ENCODE data around the gene RAB33A. TPM values are rescaled to one million over a fixed set of nuclear protein-coding genes. Genes with fewer than 3 reads are reported as not detected.

The RAB33A gene
- 7.4 TPM for polyA plus RNA-seq (2013, experiment 1 of 2)
- 5.3 TPM for polyA plus RNA-seq (2013, experiment 2 of 2)

- Histone ChIP-seq H3K4me1 (ENCODE audit: control insufficient read depth, insufficient read depth, low read length, poor library complexity, severe bottlenecking) (peaks cover 7% of the 10 kb centered on the region), H3K9me3 (ENCODE audit: control insufficient read depth, low read length) (no peaks in the 10 kb centered on the region), H3K4me3 (ENCODE audit: extremely low read depth, insufficient read depth, low read length, poor library complexity, severe bottlenecking) (peak within 1 kb of the TSS; percentile 35), H3K27ac (ENCODE audit: low read depth, low read length, severe bottlenecking) (no peak within 1 kb of the TSS), H3K36me3 (ENCODE audit: control insufficient read depth, insufficient read depth, low read length) (no peaks in the 10 kb centered on the region)
- WGBS, 2 experiments (ENCODE audit: insufficient coverage in 2 of 2) = 0 to 18% methylated on average over 9 to 10 of the region's 61 CpGs
These were observed at the start of gene RAB33A for GRCh38 chrX:130171446-130172126. Gene RAB33A (plus strand): TSS chrX:130171962. CDS start chrX:130172063, 101 bp downstream.

- Histone ChIP-seq H3K36me3 (ENCODE audit: control insufficient read depth, insufficient read depth, low read length) (peaks cover 29% of the 10 kb centered on the region), H3K4me1 (ENCODE audit: control insufficient read depth, insufficient read depth, low read length, poor library complexity, severe bottlenecking) (no peaks in the 10 kb centered on the region), H3K27ac (ENCODE audit: low read depth, low read length, severe bottlenecking) (peak overlapping the region; percentile 71), H3K9me3 (ENCODE audit: control insufficient read depth, low read length) (no peaks in the 10 kb centered on the region), H3K4me3 (ENCODE audit: extremely low read depth, insufficient read depth, low read length, poor library complexity, severe bottlenecking) (no peak overlapping the region)
- WGBS, 2 experiments (ENCODE audit: insufficient coverage in 2 of 2) = 80 to 100% methylated on average over 1 to 2 of the region's 4 CpGs
These were observed 47.2 kb upstream of the RAB33A start for GRCh38 chrX:130124577-130124976.

GRCh38 chrX:130125091-130125874, 46.5 kb upstream of the RAB33A start:
- Histone ChIP-seq H3K36me3 (ENCODE audit: control insufficient read depth, insufficient read depth, low read length) (peaks cover 33% of the 10 kb centered on the region), H3K9me3 (ENCODE audit: control insufficient read depth, low read length) (no peaks in the 10 kb centered on the region), H3K4me1 (ENCODE audit: control insufficient read depth, insufficient read depth, low read length, poor library complexity, severe bottlenecking) (no peaks in the 10 kb centered on the region), H3K4me3 (ENCODE audit: extremely low read depth, insufficient read depth, low read length, poor library complexity, severe bottlenecking) (no peak overlapping the region), H3K27ac (ENCODE audit: low read depth, low read length, severe bottlenecking) (peak overlapping the region; percentile 71)
- WGBS, 2 experiments (ENCODE audit: insufficient coverage in 2 of 2) = 98 to 100% methylated on average over 4 to 5 of the region's 13 CpGs

- Histone ChIP-seq H3K4me3 (ENCODE audit: extremely low read depth, insufficient read depth, low read length, poor library complexity, severe bottlenecking) (no peak overlapping the region), H3K27ac (ENCODE audit: low read depth, low read length, severe bottlenecking) (no peak overlapping the region), H3K9me3 (ENCODE audit: control insufficient read depth, low read length) (no peaks in the 10 kb centered on the region), H3K4me1 (ENCODE audit: control insufficient read depth, insufficient read depth, low read length, poor library complexity, severe bottlenecking) (no peaks in the 10 kb centered on the region), H3K36me3 (ENCODE audit: control insufficient read depth, insufficient read depth, low read length) (peaks cover 58% of the 10 kb centered on the region)
- WGBS, 2 experiments (ENCODE audit: insufficient coverage in 2 of 2) = no CpG with 5 or more reads among the region's 5 CpGs
These were observed 40.8 kb upstream of the RAB33A start for GRCh38 chrX:130130990-130131389.

DNA sequence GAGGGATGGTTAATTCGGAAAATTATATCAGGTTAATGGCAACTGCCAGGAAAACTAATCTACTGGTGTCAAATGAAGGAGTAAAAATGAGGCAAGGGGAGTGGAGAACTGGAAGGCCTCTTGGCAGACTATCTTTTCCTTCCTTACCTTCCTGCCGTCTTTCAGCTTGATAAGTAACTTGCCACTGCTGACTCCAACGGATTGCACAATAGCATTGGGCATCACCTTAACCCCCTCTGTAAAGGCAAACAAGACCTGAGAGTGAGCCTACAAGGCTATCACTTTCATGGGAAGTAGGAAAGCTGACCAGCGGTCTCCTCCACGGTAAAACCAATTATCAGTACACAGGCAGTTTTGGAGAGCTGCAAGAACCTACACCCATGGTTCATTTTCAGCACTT, 35.3 kb upstream of the RAB33A start:
- H3K27ac ChIP-seq (ENCODE audit: low read depth, low read length, severe bottlenecking) = no peak overlapping the region
- H3K36me3 ChIP-seq (ENCODE audit: control insufficient read depth, insufficient read depth, low read length) = peaks cover 44% of the 10 kb centered on the region
- H3K9me3 ChIP-seq (ENCODE audit: control insufficient read depth, low read length) = no peaks in the 10 kb centered on the region
- H3K4me1 ChIP-seq (ENCODE audit: control insufficient read depth, insufficient read depth, low read length, poor library complexity, severe bottlenecking) = peaks cover 14% of the 10 kb centered on the region
- H3K4me3 ChIP-seq (ENCODE audit: extremely low read depth, insufficient read depth, low read length, poor library complexity, severe bottlenecking) = no peak overlapping the region
- WGBS, 2 experiments (ENCODE audit: insufficient coverage in 2 of 2) = 100% methylated on average over 1 of the region's 5 CpGs

DNA sequence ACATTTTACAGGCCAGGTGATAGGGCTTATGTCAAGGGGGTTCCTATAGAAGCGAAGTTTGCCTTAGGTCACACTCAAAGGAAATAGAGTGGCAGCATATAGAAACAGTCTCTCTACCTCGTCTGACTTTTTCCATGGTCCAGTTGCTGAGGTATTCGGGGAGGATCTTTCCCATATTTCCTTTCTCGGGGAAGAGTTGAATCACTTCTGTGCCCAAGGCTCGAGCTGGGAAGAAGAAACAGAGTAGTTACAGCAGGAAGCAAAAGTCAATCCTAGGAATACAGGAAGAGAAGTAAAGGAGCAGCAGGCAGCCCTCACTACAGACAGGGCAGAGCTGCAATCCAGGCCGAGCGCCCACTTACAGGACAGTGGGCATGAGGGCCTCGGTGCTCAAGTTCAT, 34.8 kb upstream of the RAB33A start:
- no peak overlapping the region for H3K4me3 ChIP-seq (ENCODE audit: extremely low read depth, insufficient read depth, low read length, poor library complexity, severe bottlenecking)
- WGBS, 2 experiments (ENCODE audit: insufficient coverage in 2 of 2) = 93 to 95% methylated on average over 2 to 6 of the region's 8 CpGs
- peaks cover 49% of the 10 kb centered on the region for H3K36me3 ChIP-seq (ENCODE audit: control insufficient read depth, insufficient read depth, low read length)
- no peaks in the 10 kb centered on the region for H3K9me3 ChIP-seq (ENCODE audit: control insufficient read depth, low read length)
- H3K4me1 ChIP-seq (ENCODE audit: control insufficient read depth, insufficient read depth, low read length, poor library complexity, severe bottlenecking) = peaks cover 14% of the 10 kb centered on the region
- H3K27ac ChIP-seq (ENCODE audit: low read depth, low read length, severe bottlenecking) = no peak overlapping the region

DNA sequence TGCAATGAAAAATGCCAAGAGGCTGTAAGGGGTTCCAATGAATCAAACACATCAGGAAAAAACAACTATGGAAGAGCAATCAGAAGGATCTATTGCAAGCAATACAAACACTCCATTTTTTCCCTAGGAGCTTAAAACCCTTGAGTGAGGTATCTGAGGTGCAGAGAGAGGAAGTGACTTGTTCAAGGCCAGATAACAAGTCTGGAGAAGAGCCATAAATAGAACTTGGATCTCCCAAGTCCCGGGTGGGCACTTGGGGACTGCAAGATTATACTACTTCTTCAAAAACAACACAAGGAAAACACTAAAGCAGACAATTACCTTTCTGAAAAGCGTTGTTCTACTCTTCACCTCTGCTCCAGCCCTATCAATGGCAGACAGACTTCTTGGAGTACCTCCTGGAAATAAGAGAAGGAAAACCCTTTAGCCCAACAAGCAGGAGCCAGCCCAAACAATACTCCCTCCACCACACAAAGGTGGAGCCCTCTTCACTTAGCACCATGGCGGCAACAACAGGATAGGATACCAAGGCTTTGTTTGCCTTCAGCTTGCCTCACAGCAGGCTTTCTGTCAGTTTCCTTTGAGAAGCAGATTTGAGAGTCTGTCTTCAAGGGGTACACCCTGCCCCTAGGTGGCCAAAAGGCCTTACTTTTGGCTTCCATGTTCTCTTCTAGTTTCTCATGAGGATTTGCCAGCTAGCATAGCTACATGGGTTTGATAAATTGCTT, 32.1 kb upstream of the RAB33A start:
- no peak overlapping the region for H3K4me3 ChIP-seq (ENCODE audit: extremely low read depth, insufficient read depth, low read length, poor library complexity, severe bottlenecking)
- H3K36me3 ChIP-seq (ENCODE audit: control insufficient read depth, insufficient read depth, low read length) = peaks cover 57% of the 10 kb centered on the region
- WGBS, 2 experiments (ENCODE audit: insufficient coverage in 2 of 2) = 17% methylated on average over 1 of the region's 3 CpGs; no CpG with 5 or more reads in 1 of the 2 experiments
- peaks cover 14% of the 10 kb centered on the region for H3K4me1 ChIP-seq (ENCODE audit: control insufficient read depth, insufficient read depth, low read length, poor library complexity, severe bottlenecking)
- H3K9me3 ChIP-seq (ENCODE audit: control insufficient read depth, low read length) = no peaks in the 10 kb centered on the region
- peak overlapping the region; percentile 41 for H3K27ac ChIP-seq (ENCODE audit: low read depth, low read length, severe bottlenecking)

DNA sequence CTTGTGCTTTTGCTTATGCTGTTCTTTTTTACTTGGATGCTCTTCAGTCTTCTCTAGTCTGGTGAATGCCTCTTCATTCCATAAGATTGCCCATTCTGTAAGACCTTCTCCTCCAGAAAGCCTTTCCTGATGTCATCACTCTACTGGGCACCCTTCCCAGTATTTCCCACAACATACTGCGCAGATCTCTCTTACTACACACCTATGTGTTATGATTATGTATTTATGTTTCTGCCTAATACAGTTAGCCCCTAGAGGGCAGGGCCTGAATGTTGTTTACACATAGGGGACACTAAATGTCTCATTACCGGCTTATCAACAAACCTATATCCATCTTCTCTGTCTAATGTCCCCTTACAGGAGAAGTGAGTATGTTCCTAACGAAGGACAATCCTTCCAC, 27.3 kb upstream of the RAB33A start:
- Histone ChIP-seq H3K4me3 (ENCODE audit: extremely low read depth, insufficient read depth, low read length, poor library complexity, severe bottlenecking) (no peak overlapping the region), H3K27ac (ENCODE audit: low read depth, low read length, severe bottlenecking) (no peak overlapping the region), H3K4me1 (ENCODE audit: control insufficient read depth, insufficient read depth, low read length, poor library complexity, severe bottlenecking) (peaks cover 6% of the 10 kb centered on the region), H3K36me3 (ENCODE audit: control insufficient read depth, insufficient read depth, low read length) (peaks cover 71% of the 10 kb centered on the region), H3K9me3 (ENCODE audit: control insufficient read depth, low read length) (no peaks in the 10 kb centered on the region)
- no CpG with 5 or more reads among the region's 3 CpGs for WGBS, 2 experiments (ENCODE audit: insufficient coverage in 2 of 2)

- no CpG with 5 or more reads among the region's 4 CpGs for WGBS, 2 experiments (ENCODE audit: insufficient coverage in 2 of 2)
- Histone ChIP-seq H3K36me3 (ENCODE audit: control insufficient read depth, insufficient read depth, low read length) (peaks cover 73% of the 10 kb centered on the region), H3K27ac (ENCODE audit: low read depth, low read length, severe bottlenecking) (no peak overlapping the region), H3K9me3 (ENCODE audit: control insufficient read depth, low read length) (no peaks in the 10 kb centered on the region), H3K4me3 (ENCODE audit: extremely low read depth, insufficient read depth, low read length, poor library complexity, severe bottlenecking) (no peak overlapping the region), H3K4me1 (ENCODE audit: control insufficient read depth, insufficient read depth, low read length, poor library complexity, severe bottlenecking) (peaks cover 1% of the 10 kb centered on the region)
These were observed 26.6 kb upstream of the RAB33A start for GRCh38 chrX:130145123-130145522.

DNA sequence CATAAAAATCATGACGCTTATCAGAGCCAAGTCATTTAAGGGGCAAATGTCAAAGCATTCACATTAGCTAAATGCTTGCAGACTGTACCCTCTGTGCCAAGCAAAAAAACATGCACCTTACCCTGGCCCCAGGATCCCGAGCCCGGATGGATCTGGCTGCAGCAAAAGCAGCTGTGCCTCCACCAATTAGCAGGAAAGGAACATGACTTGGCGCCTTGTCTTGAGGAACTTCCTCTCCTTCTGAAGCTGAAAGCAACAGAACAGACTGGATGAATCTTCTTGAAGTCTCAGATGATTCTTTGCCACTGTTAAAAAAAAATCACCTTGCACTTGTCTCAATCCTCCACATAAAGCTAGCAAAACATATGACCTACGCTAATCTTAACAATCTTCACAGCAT, 24.1 kb upstream of the RAB33A start:
- peaks cover 60% of the 10 kb centered on the region for H3K36me3 ChIP-seq (ENCODE audit: control insufficient read depth, insufficient read depth, low read length)
- 85 to 100% methylated on average over 2 of the region's 5 CpGs for WGBS, 2 experiments (ENCODE audit: insufficient coverage in 2 of 2)
- no peaks in the 10 kb centered on the region for H3K9me3 ChIP-seq (ENCODE audit: control insufficient read depth, low read length)
- no peak overlapping the region for H3K27ac ChIP-seq (ENCODE audit: low read depth, low read length, severe bottlenecking)
- no peak overlapping the region for H3K4me3 ChIP-seq (ENCODE audit: extremely low read depth, insufficient read depth, low read length, poor library complexity, severe bottlenecking)
- H3K4me1 ChIP-seq (ENCODE audit: control insufficient read depth, insufficient read depth, low read length, poor library complexity, severe bottlenecking) = no peaks in the 10 kb centered on the region

Measured in mesodermal cell (in vitro differentiated cells).